Subcutaneous adipose tissue (tissue), 4 donors: Measurements from ENCODE around the gene KLHL36. TPM values are rescaled to one million over a fixed set of nuclear protein-coding genes. Genes with fewer than 3 reads are reported as not detected.

Experiments used
- total RNA-seq, 4 donors: library from RNA; depleted of rRNA; stranded (reverse); fragments of >200 nt; gene quantifications; one replicate each; pipeline ENCODE4 v1.1.0, GENCODE V29; 2016
- TF ChIP-seq, protein P1 (sequence below): fragments of 450-650 bp; IDR thresholded peaks from one replicate; pipeline ENCODE4 v1.5.1; 2016; ENCODE audit warnings: low read depth, mild to moderate bottlenecking, control low read depth, antibody characterized with exemption, moderate library complexity

Gene KLHL36
- total RNA-seq, 4 donors from 2014 or later, result 43.4 to 108 (median 68.5) TPM

DNA sequence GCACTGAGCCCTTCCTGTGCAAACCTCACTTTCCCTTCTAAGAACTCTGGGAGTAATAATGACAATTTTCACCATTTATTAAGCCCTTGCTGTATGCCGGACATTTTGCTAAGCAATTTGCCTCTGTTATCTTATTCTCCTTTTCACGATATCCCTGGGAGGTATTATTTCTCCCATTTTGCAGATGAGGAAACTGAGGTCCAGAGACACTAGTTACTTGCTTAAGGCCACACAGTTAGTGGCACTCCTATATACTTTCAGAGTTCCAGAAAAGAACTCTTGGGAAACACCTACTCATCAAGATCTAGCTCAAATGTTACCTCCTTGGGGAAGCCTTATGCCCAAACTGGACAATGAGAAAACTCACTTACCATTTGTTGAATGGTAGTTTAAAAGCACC is 46.7 kb downstream of the KLHL36 start:
- TF ChIP-seq, protein P1, sequence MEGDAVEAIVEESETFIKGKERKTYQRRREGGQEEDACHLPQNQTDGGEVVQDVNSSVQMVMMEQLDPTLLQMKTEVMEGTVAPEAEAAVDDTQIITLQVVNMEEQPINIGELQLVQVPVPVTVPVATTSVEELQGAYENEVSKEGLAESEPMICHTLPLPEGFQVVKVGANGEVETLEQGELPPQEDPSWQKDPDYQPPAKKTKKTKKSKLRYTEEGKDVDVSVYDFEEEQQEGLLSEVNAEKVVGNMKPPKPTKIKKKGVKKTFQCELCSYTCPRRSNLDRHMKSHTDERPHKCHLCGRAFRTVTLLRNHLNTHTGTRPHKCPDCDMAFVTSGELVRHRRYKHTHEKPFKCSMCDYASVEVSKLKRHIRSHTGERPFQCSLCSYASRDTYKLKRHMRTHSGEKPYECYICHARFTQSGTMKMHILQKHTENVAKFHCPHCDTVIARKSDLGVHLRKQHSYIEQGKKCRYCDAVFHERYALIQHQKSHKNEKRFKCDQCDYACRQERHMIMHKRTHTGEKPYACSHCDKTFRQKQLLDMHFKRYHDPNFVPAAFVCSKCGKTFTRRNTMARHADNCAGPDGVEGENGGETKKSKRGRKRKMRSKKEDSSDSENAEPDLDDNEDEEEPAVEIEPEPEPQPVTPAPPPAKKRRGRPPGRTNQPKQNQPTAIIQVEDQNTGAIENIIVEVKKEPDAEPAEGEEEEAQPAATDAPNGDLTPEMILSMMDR, result no peak

DNA sequence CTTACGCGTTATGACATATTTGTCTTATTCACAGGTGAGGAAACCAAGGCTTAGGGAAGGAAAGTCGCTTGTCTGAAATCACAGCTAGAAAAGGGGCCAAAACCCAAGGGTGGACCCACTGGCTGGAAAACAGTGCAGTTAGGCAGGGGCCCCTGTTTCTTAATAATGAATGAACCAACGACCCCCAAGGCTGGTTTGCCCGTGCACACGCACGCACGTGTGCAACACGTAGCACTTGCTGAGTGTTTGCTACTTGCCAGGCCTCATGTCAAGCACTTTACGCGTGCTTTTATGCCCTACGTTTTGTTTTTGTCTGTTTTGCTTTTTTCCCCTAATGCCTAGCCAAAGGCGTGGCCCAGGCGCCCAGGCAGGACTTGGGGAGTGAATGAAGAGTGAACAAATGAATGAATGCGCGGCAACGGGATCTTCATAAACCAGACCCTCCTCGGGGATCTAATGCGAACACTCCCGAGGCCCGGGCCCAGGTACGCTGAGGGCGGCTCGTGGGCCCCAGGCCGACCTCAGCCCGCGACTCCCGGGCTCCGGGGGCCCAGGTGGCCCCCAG is 50.9 kb downstream of the KLHL36 start:
- TF ChIP-seq, protein P1, result no peak

DNA sequence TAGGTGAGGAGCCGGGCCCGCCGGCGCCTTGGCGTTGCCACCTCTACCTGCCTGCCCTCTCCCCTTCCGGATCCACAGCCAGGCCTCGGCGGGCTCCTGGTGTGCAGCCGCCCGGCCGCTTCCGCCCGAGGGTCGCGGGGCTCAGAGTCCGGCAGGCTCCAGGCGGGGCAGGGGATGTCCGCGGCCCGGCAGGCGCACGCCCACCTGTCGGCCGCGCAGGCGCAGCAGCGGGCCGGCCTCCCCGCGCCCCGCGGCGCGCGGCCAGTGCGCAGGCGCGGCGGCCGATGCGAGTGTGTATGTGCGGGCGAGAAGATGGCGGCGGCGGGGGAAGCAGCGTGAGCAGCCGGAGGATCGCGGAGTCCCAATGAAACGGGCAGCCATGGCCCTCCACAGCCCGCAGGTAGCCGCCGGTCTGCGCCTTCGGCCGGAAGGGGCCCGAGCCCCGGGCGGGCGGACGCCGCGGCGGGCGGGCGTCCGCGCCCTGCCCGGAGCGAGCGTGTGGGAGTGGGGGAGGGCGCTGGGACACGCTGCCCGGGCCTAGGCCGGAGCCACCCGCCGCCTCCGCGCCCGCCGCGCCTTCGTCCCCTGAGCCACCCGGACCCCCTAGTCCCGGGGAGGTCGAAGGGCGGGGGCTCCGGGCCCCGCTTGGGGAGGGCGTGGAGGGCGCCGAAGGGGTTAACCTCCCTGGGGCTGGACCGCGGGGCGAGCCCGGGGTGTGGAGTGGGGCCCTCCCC is 51.6 kb downstream of the KLHL36 start, which contains the start of gene USP10:
USP10 (plus strand) TSS at position 289 of the 734 bp plus-strand sequence; CDS start at position 380, 91 bp downstream.
- TF ChIP-seq, protein P1, result no peak

- TF ChIP-seq, protein P1, result no peak
Observed at GRCh38 chr16:84700446-84701300, 52.4 kb downstream of the KLHL36 start.

DNA sequence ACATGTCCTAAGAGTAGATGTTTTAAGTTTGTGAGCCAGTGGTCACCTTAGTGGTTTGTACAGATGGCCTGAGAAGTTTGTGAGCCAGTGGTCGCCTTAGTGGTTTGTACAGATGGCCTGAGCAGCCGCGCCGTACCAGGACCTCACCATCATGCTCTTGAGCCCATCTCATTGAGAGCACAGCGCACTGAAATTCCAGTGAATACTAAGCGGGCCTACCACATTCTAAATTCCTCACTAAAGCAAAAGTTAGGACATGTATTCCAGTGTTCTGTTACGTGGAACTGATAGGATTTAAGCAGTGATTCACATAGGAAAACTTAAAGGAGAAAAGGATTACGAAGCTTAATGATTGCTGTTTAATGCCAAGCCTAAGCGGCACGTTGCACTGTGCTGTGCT is 55.4 kb downstream of the KLHL36 start:
- TF ChIP-seq, protein P1, result no peak

- TF ChIP-seq, protein P1, result no peak
Observed at GRCh38 chr16:84704253-84704652, 55.9 kb downstream of the KLHL36 start.

DNA sequence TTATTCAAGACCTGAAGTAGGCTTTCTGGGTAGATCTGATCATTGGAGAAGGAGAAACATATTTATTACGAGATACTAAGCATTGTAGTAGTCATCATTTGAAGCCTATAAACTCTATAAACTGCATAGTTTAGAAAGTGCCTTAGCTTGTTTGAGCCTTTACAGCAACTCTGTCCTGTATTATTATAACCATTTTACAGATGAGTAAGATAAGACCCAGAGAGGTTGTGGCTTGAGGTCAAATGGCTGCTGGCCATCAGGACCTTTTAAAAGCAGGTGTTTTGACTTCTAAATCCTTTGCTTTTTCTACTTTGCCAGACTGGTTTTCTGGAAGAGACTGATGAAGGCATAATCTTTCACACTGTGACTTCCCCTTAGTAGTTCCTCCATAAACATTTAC is 58.5 kb downstream of the KLHL36 start:
- TF ChIP-seq, protein P1, result no peak
